ENCODE data around the gene TTR. TPM values are rescaled to one million over a fixed set of nuclear protein-coding genes. Genes with fewer than 3 reads are reported as not detected.

TTR gene
- total RNA-seq, 2 donors from 2014 or later, result not detected

- ATAC-seq (ENCODE audit: insufficient number of reproducible peaks, low FRiP score, low read depth) (no peak), DNase-seq (ENCODE audit: low spot score) (no peak)
- TF ChIP-seq CTCF (IDR thresholded peaks at IDR 0.05), result no peak
- H3K9me3 ChIP-seq, result no peaks in the 10 kb centered on the region
- H3K27ac ChIP-seq, result no peak overlapping the region
- no peaks in the 10 kb centered on the region for H3K4me1 ChIP-seq (ENCODE audit: control insufficient read depth in 1 of 2, low read depth in 2 of 2)
- H3K36me3 ChIP-seq, result no peaks in the 10 kb centered on the region
- no peak overlapping the region for H3K4me3 ChIP-seq
- H3K27me3 ChIP-seq (replicated peaks; ENCODE audit: insufficient read depth), result no peaks in the 10 kb centered on the region
Measured at GRCh38 chr18:31637445-31637844, 45.8 kb downstream of the TTR start.

DNA sequence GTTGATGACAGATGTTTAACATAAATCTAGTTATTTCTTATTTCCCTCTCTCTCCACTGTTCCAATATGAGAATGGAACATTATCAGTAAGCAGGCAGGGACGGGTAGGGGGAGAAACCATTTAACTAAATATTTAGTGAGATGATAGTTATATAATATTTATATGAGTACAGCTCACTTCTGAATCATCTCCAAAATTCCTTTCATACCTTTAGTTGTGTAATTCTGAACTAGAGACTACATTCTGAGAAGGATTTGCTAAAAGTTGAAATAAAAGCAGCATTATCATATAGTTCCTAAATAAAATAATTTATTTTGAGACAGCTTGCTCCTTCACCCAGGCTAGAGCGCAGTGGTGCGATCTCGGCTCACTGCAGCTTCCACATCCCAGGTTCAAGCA, 51.3 kb downstream of the TTR start:
- Histone ChIP-seq H3K4me1 (ENCODE audit: control insufficient read depth in 1 of 2, low read depth in 2 of 2) (no peaks in the 10 kb centered on the region), H3K9me3 (no peaks in the 10 kb centered on the region), H3K27me3 (replicated peaks; ENCODE audit: insufficient read depth) (no peaks in the 10 kb centered on the region), H3K27ac (no peak overlapping the region), H3K36me3 (no peaks in the 10 kb centered on the region), H3K4me3 (no peak overlapping the region)
- ATAC-seq (ENCODE audit: insufficient number of reproducible peaks, low FRiP score, low read depth) (no peak), DNase-seq (ENCODE audit: low spot score) (no peak)
- no peak for TF ChIP-seq CTCF (IDR thresholded peaks at IDR 0.05)

- ATAC-seq (ENCODE audit: insufficient number of reproducible peaks, low FRiP score, low read depth), result no peak
- H3K4me3 ChIP-seq, result no peak overlapping the region
- no peaks in the 10 kb centered on the region for H3K36me3 ChIP-seq
Measured at GRCh38 chr18:31645411-31645810, 53.7 kb downstream of the TTR start.

GRCh38 chr18:31646332-31647126, 54.9 kb downstream of the TTR start:
- ATAC-seq (ENCODE audit: insufficient number of reproducible peaks, low FRiP score, low read depth) (no peak), DNase-seq (ENCODE audit: low spot score) (no peak)
- Histone ChIP-seq H3K36me3 (no peaks in the 10 kb centered on the region), H3K27ac (no peak overlapping the region), H3K4me1 (ENCODE audit: control insufficient read depth in 1 of 2, low read depth in 2 of 2) (no peaks in the 10 kb centered on the region), H3K9me3 (no peaks in the 10 kb centered on the region), H3K4me3 (no peak overlapping the region), H3K27me3 (replicated peaks; ENCODE audit: insufficient read depth) (no peaks in the 10 kb centered on the region)
- no peak for TF ChIP-seq CTCF (IDR thresholded peaks at IDR 0.05)

More at GRCh38 chr18:31645411-31645810, 53.7 kb downstream of the TTR start:
- Histone ChIP-seq H3K27ac (no peak overlapping the region), H3K4me1 (ENCODE audit: control insufficient read depth in 1 of 2, low read depth in 2 of 2) (no peaks in the 10 kb centered on the region), H3K9me3 (no peaks in the 10 kb centered on the region), H3K27me3 (replicated peaks; ENCODE audit: insufficient read depth) (no peaks in the 10 kb centered on the region)
- no peak for TF ChIP-seq CTCF (IDR thresholded peaks at IDR 0.05)
- DNase-seq (ENCODE audit: low spot score), result no peak

GRCh38 chr18:31647127-31647753, 55.6 kb downstream of the TTR start:
- DNase-seq (ENCODE audit: low spot score) (no peak), ATAC-seq (ENCODE audit: insufficient number of reproducible peaks, low FRiP score, low read depth) (no peak)
- Histone ChIP-seq H3K27me3 (replicated peaks; ENCODE audit: insufficient read depth) (no peaks in the 10 kb centered on the region), H3K4me3 (no peak overlapping the region), H3K36me3 (no peaks in the 10 kb centered on the region), H3K9me3 (no peaks in the 10 kb centered on the region), H3K4me1 (ENCODE audit: control insufficient read depth in 1 of 2, low read depth in 2 of 2) (no peaks in the 10 kb centered on the region), H3K27ac (no peak overlapping the region)
- TF ChIP-seq CTCF (IDR thresholded peaks at IDR 0.05), result no peak

Other genes starting within 250 kb of the TTR start
- gene DSG4, start 215.1 kb upstream of the TTR start, total RNA-seq, result not detected
- under 1 TPM in 1 of 2 donors, not detected in 1; 0.27 TPM for gene DSG3, start 144.1 kb upstream of the TTR start, total RNA-seq
- 1 to 10 TPM in 1 of 2 donors, under 1 TPM in 1; 0.81 to 2.8 TPM for gene DSG2, start 93.7 kb upstream of the TTR start, total RNA-seq
- gene B4GALT6, start 92.7 kb downstream of the TTR start, total RNA-seq, result 1 to 10 TPM in 1 of 2 donors, under 1 TPM in 1; 0.95 to 3.0 TPM
- not detected for gene SLC25A52, start 169.0 kb downstream of the TTR start, total RNA-seq

All from thoracic aorta (tissue), 2 donors.